GM12878 (cell line): Measurements from ENCODE around the gene COL9A3. TPM values are rescaled to one million over a fixed set of nuclear protein-coding genes. Genes with fewer than 3 reads are reported as not detected.
A peak's percentile ranks its signal among the peaks of the same experiment; 100 is the strongest.

Experiments
- ATAC-seq: fragments of 200-7000 bp; cut with Tn5 transposase; 3 replicates; pipeline ENCODE4 v1.9.1; 2020; ENCODE audit warnings: mild to moderate bottlenecking, moderate library complexity
- Bru-seq: library from RNA; stranded (reverse); fragments of 400-500 nt; gene quantifications from one replicate; lab custom pipeline; 2021; lab: Mats Ljungman, UMichigan
- BruChase-seq, 2 experiments: library from RNA; stranded (reverse); fragments of 400-500 nt; gene quantifications; one replicate each; lab custom pipeline; 2021; lab: Mats Ljungman, UMichigan
- BruUV-seq: library from RNA; stranded (reverse); fragments of 400-500 nt; replicated peaks from 2 replicates; lab custom pipeline; 2021; lab: Mats Ljungman, UMichigan
- CTCF ChIA-PET: fragments of 300-600 bp; sonication (Branson Sonifier 250); formaldehyde crosslinking; extraction: SDS; loops from one replicate; lab custom pipeline; 2021; ENCODE audit warnings: inconsistent platforms; lab: Yijun Ruan, JAX
- POLR2A ChIA-PET: fragments of 350-600 bp; formaldehyde crosslinking; extraction: SDS; loops from one replicate; lab custom pipeline; 2021; ENCODE audit warnings: inconsistent platforms; lab: Charles Lee
- RAD21 ChIA-PET: fragments of 300-600 bp; sonication (Branson Sonifier 250); formaldehyde crosslinking; loops from one replicate; lab custom pipeline; 2023; ENCODE audit warnings: antibody characterized with exemption; ENCODE audit not compliant: unreplicated experiment; lab: Charles Lee
- SMC1A ChIA-PET: fragments of 300-600 bp; sonication (Branson Sonifier 250); formaldehyde crosslinking; loops from one replicate; lab custom pipeline; 2023; ENCODE audit not compliant: unreplicated experiment, uncharacterized antibody; lab: Charles Lee
- DNase-seq: peaks from one replicate; pipeline ENCODE4 v3.0.0-alpha.2; 2011; ENCODE audit warnings: low read depth, low spot score
- FAIRE-seq: peaks from 3 replicates; lab custom pipeline; 2011; peaks lifted over from hg19 to GRCh38; lab: Jason Lieb, UNC
- H2AFZ ChIP-seq: 2 replicates; pipeline ENCODE4 v1.6.0; 2011; ENCODE audit warnings: low read depth, low read length, control low read depth; ENCODE audit not compliant: control insufficient read depth
- H3K27ac ChIP-seq: 2 replicates; pipeline ENCODE4 v1.5.1; 2011; ENCODE audit warnings: control low read depth; ENCODE audit not compliant: control insufficient read depth, insufficient read depth
- H3K27me3 ChIP-seq, 2 experiments: replicated peaks in 1 of 2; 2 replicates each; pipeline versions ENCODE4 v1.6.0 to v1.6.1; 2011; ENCODE audit warnings: low read length in 1 of 2; ENCODE audit not compliant: control insufficient read depth in 2 of 2, insufficient read depth in 2 of 2
- H3K36me3 ChIP-seq, 2 experiments: 2 replicates each; pipeline ENCODE4 v1.5.1; 2011; ENCODE audit warnings: low read length in 1 of 2; ENCODE audit not compliant: control insufficient read depth in 2 of 2, insufficient read depth in 2 of 2
- H3K4me1 ChIP-seq: 2 replicates; pipeline ENCODE4 v1.6.1; 2011; ENCODE audit warnings: mild to moderate bottlenecking, low read length, moderate library complexity, mixed read lengths; ENCODE audit not compliant: control insufficient read depth, insufficient read depth
- H3K4me2 ChIP-seq: 2 replicates; pipeline ENCODE4 v1.6.0; 2011; ENCODE audit warnings: control low read depth; ENCODE audit not compliant: control insufficient read depth, insufficient read depth
- H3K4me3 ChIP-seq: fragments of 200-600 bp; sonication (generic); 2 replicates; pipeline ENCODE4 v1.5.1; 2016
- H3K79me2 ChIP-seq: 2 replicates; pipeline ENCODE4 v1.6.0; 2011; ENCODE audit warnings: low read length; ENCODE audit not compliant: control insufficient read depth, insufficient read depth
- H3K9ac ChIP-seq: 2 replicates; pipeline ENCODE4 v1.8.0; 2011; ENCODE audit warnings: low read length, control low read depth, mixed read lengths; ENCODE audit not compliant: control insufficient read depth, insufficient read depth
- H3K9me3 ChIP-seq: replicated peaks from 3 replicates; pipeline ENCODE4 v1.5.1; 2011; ENCODE audit warnings: mild to moderate bottlenecking, low read length; ENCODE audit not compliant: control insufficient read depth, insufficient read depth
- H4K20me1 ChIP-seq: 2 replicates; pipeline ENCODE4 v1.6.0; 2011; ENCODE audit not compliant: control insufficient read depth, insufficient read depth
- MLLT1 ChIP-seq: fragments of 450-650 bp; IDR thresholded peaks from 2 replicates; pipeline ENCODE4 v1.6.1; 2016; ENCODE audit warnings: mild to moderate bottlenecking
- RELA ChIP-seq: fragments of 450-650 bp; IDR thresholded peaks from 2 replicates; pipeline ENCODE4 v1.8.0; 2014; ENCODE audit warnings: borderline replicate concordance; ENCODE audit not compliant: partially characterized antibody
- SRF ChIP-seq, 2 experiments: IDR thresholded peaks; 2 replicates each; pipeline ENCODE4 v1.6.1; 2011; ENCODE audit warnings: low read depth in 2 of 2, low read length in 2 of 2, mild to moderate bottlenecking in 1 of 2, moderate library complexity in 1 of 2
- STAT3 ChIP-seq: IDR thresholded peaks from 2 replicates; pipeline ENCODE4 v1.6.1; 2011; ENCODE audit warnings: low read depth, low read length, improper control_type of control experiment
- SUZ12 ChIP-seq: fragments of 200-600 bp; sonication (generic); IDR thresholded peaks from one replicate; pipeline ENCODE4 v1.6.1; 2018; ENCODE audit warnings: antibody characterized with exemption, mild to moderate bottlenecking; ENCODE audit not compliant: unreplicated experiment
- TARDBP ChIP-seq: IDR thresholded peaks from 2 replicates; pipeline ENCODE4 v1.6.1; 2016; ENCODE audit warnings: borderline replicate concordance
- WGBS: methylation state at CpG from one replicate; pipeline ENCODE4 v1.1.6; 2016; ENCODE audit warnings: low lambda C conversion rate; ENCODE audit not compliant: insufficient replicate concordance, insufficient coverage; ENCODE audit errors: missing lambda C conversion rate; 5-methylcytosine and 5-hydroxymethylcytosine counted together
- in situ Hi-C: fragments of 300-500 bp; cut with MboI; formaldehyde crosslinking; loops from 9 replicates; pipeline ENCODE4 v1.14.3; 2018; ENCODE audit warnings: mixed read lengths
- intact Hi-C: fragments of 100-400 bp; cut with micrococcal nuclease; formaldehyde crosslinking; loops from one replicate; pipeline ENCODE4 v1.14.2; 2022; ENCODE audit not compliant: unreplicated experiment
- long read RNA-seq, 2 experiments: library from polyadenylated mRNA; unstranded; transcript quantifications; one replicate each; pipeline ENCODE4 v2.0.0, GENCODE V29; 2019 to 2020
- polyA minus RNA-seq, 3 experiments: library from RNA; depleted of rRNA, polyadenylated mRNA; stranded (reverse); fragments of >200 nt; gene quantifications; 2 replicates each; pipeline ENCODE4 v1.2.3, GENCODE V29; 2011
- polyA plus RNA-seq, 11 experiments: library from polyadenylated mRNA; depleted of rRNA in 4 of 11; unstranded in 6 of 11; stranded (reverse) in 5 of 11; fragments of >200 nt; fragmentation: Nextera tagmentation in 4 of 11; fragmentation: Illumina TruSeq in 1 of 11; extraction: Ambion mirVana in 4 of 11; extraction: Trizol in 1 of 11; gene quantifications; 1 replicate in 1 of 11; 2 replicates in 10 of 11; pipeline versions ENCODE4 v1.2.1 to v1.2.3, GENCODE V29; 2011 to 2016; ENCODE audit warnings: inconsistent platforms in 2 of 11, missing spikeins in 2 of 11, low read depth in 1 of 11
- total RNA-seq, 4 experiments: library from RNA; depleted of rRNA in 3 of 4; stranded (reverse); fragments of >200 nt in 3 of 4; fragmentation: Illumina TruSeq in 1 of 4; extraction: Trizol in 1 of 4; gene quantifications; 2 replicates each; pipeline versions ENCODE4 v1.2.1 to v1.2.3, GENCODE V29; 2013 to 2021

COL9A3 gene
- total RNA-seq (2013; cell fraction: nucleolus; rRNA removed), result 4.6 and 4.9 TPM in 2 replicates
- total RNA-seq (2014; rRNA removed) (1.1 and 2.0 TPM in 2 replicates), total RNA-seq (2014; rRNA removed; fragmentation: Illumina TruSeq; extraction: Trizol) (0.51 and 0.63 TPM in 2 replicates), total RNA-seq (2021) (0.96 and 1.0 TPM in 2 replicates), polyA plus RNA-seq (2011; rRNA removed) (1.7 and 2.1 TPM in 2 replicates), polyA plus RNA-seq (2014; fragmentation: Illumina TruSeq; extraction: Trizol) (0.21 TPM in 1 of 2 replicates, not detected in the other), polyA plus RNA-seq (2014; fragmentation: Nextera tagmentation; extraction: Ambion mirVana) (under 1 TPM in 1 of 2 experiments, not detected in 1; 0.09 TPM), polyA plus RNA-seq (2014; rRNA removed) (1.2 and 1.4 TPM in 2 replicates), polyA plus RNA-seq (2016; fragmentation: Nextera tagmentation; extraction: Ambion mirVana) (under 1 TPM; 0.13 to 0.29 TPM), polyA minus RNA-seq (2011; rRNA and poly(A)+ RNA removed) (0.82 TPM in 1 of 2 replicates, not detected in the other), Bru-seq, nascent RNA (percentile 31 among the genes with signal in this experiment), BruChase-seq, experiment 1, labeled RNA remaining after a 6-hour chase (percentile 28 among the genes with signal in this experiment), BruChase-seq, experiment 2, labeled RNA remaining after a 2-hour chase (percentile 24 among the genes with signal in this experiment)
- polyA plus RNA-seq (2011; ENCODE audit: low read depth), result not detected
- polyA plus RNA-seq (2011; cell fraction: cytosol; rRNA removed), result 1.7 and 2.2 TPM in 2 replicates
- 7.7 and 11.8 TPM in 2 replicates for polyA plus RNA-seq (2011; cell fraction: nucleus; rRNA removed)
- polyA plus RNA-seq (2012), result 1.5 and 2.4 TPM in 2 replicates
- 0.53 and 0.62 TPM in 2 replicates for polyA minus RNA-seq (2011; cell fraction: cytosol; rRNA and poly(A)+ RNA removed)
- polyA minus RNA-seq (2011; cell fraction: nucleus; rRNA and poly(A)+ RNA removed), result 1.3 TPM in 1 of 2 replicates, not detected in the other
- long read RNA-seq, experiment 1, partial matches to known transcripts, result 1 of 1 reads
- long read RNA-seq, experiment 1, other reads (novel, unspliced or antisense), result 0 of 1 reads
- long read RNA-seq, experiment 2, result 0 reads

GRCh38 chr20:62816884-62817873, at the start of gene COL9A3:
Gene COL9A3, plus strand, starts transcription at chr20:62817050. Its CDS starts 15 bp downstream, at chr20:62817065.
- no peak for FAIRE-seq
- SMC1A ChIA-PET, result no interaction called here
- in situ Hi-C loops (no loop called here), intact Hi-C loops (no loop called here)
- ATAC-seq, result no peak
- Histone ChIP-seq H3K4me3 (no peak within 1 kb of the TSS), H3K27me3 (peaks cover 6 to 8% of the 10 kb centered on the region in 2 experiments; a peak in 3 of 4 replicates), H3K79me2 (no peaks in the 10 kb centered on the region), H3K27ac (no peak within 1 kb of the TSS), H3K9me3 (no peaks in the 10 kb centered on the region), H3K4me1 (no peaks in the 10 kb centered on the region), H3K36me3 (peaks cover 0 to 7% of the 10 kb centered on the region in 2 experiments; a peak in 2 of 4 replicates), H4K20me1 (no peaks in the 10 kb centered on the region), H3K9ac (no peak within 1 kb of the TSS), H3K4me2 (no peak within 1 kb of the TSS), H2AFZ (no peak within 1 kb of the TSS)
- POLR2A ChIA-PET, result no interaction called here
- WGBS, result 56% methylated on average over 48 of the region's 108 CpGs
- CTCF ChIA-PET, result no interaction called here
- TF ChIP-seq STAT3 (no peak), MLLT1 (no peak), SRF (IDR thresholded peaks at IDR 0.05; ENCODE audit: low read depth in 2 of 2, low read length in 2 of 2) (no peak), SUZ12 (peak; percentile 99), TARDBP (no peak), RELA (no peak)
- no peak for DNase-seq
- no TSS peak for BruUV-seq
- RAD21 ChIA-PET, result no interaction called here
